NB4 (cell line): ENCODE measurements around the gene WWP2.

Experiments used
- MYC ChIP-seq: IDR thresholded peaks from 2 replicates; pipeline ENCODE4 v1.6.1; 2011; ENCODE audit warnings: low read depth, low read length
- POLR2A ChIP-seq: IDR thresholded peaks from 2 replicates; pipeline ENCODE4 v1.6.1; 2011; ENCODE audit warnings: mild to moderate bottlenecking; ENCODE audit not compliant: insufficient read length; ENCODE audit errors: extremely low read depth
- TF ChIP-seq, protein P1 (sequence below): IDR thresholded peaks from one replicate; pipeline ENCODE4 v1.5.1; 2012; ENCODE audit warnings: low read depth, low read length
- TF ChIP-seq, protein P2 (sequence below): IDR thresholded peaks from 2 replicates; pipeline ENCODE4 v1.6.1; 2011; ENCODE audit warnings: low read depth, low read length

DNA sequence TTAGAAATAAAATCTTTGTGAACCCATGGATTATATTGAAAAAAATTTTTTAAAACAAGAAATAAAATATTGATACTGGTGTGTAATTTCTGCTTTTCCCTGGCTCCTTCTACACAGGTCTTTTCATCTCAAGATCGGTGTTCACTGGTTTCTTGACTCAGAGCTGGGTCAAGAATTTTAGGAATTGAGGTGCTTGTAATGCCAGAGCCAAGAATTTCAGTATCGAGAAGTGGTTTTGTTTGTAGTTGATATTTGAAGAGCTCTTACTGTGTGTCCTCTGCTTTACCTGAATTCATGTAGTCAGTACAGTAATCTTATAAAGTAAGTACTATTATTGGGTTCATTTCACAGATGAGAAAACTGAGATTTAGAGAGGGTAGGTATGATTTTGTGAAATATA is 7.3 kb downstream of the WWP2 start:
- no peak for TF ChIP-seq MYC
- TF ChIP-seq POLR2A = no peak
- TF ChIP-seq, protein P1, sequence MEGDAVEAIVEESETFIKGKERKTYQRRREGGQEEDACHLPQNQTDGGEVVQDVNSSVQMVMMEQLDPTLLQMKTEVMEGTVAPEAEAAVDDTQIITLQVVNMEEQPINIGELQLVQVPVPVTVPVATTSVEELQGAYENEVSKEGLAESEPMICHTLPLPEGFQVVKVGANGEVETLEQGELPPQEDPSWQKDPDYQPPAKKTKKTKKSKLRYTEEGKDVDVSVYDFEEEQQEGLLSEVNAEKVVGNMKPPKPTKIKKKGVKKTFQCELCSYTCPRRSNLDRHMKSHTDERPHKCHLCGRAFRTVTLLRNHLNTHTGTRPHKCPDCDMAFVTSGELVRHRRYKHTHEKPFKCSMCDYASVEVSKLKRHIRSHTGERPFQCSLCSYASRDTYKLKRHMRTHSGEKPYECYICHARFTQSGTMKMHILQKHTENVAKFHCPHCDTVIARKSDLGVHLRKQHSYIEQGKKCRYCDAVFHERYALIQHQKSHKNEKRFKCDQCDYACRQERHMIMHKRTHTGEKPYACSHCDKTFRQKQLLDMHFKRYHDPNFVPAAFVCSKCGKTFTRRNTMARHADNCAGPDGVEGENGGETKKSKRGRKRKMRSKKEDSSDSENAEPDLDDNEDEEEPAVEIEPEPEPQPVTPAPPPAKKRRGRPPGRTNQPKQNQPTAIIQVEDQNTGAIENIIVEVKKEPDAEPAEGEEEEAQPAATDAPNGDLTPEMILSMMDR = no peak
- TF ChIP-seq, protein P2, sequence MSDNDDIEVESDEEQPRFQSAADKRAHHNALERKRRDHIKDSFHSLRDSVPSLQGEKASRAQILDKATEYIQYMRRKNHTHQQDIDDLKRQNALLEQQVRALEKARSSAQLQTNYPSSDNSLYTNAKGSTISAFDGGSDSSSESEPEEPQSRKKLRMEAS = no peak
